ENCODE results near the gene EXOC2. TPM values are rescaled to one million over a fixed set of nuclear protein-coding genes. Genes with fewer than 3 reads are reported as not detected.

Gene EXOC2
- total RNA-seq, 1 donor from 2014 or later: 29.2 TPM

DNA sequence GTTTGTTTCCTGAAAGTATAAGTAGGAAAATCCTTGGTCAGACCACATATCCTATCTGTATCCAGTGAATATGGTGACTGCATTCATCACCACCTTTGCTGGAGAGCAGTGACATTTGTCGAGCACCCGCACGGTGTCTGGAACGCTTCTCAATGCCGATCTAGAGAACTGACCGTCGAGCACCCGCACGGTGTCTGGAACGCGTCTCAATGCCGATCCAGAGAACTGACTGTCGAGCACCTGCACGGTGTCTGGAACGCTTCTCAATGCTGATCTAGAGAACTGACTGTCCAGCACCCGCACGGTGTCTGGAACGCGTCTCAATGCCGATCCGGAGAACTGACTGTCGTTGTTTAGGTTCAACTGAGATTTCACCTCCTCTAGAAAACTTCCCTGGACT is 103.8 kb downstream of the EXOC2 start:
- DNase-seq (ENCODE audit: low read depth): no peak
- peaks cover 7% of the 10 kb centered on the region for H3K36me3 ChIP-seq (ENCODE audit: control insufficient read depth, insufficient read depth, low read length)
- FAIRE-seq: peak; percentile 68
- H3K27me3 ChIP-seq (ENCODE audit: control insufficient read depth, insufficient read depth, low read length): no peaks in the 10 kb centered on the region
- TF ChIP-seq, protein P1, sequence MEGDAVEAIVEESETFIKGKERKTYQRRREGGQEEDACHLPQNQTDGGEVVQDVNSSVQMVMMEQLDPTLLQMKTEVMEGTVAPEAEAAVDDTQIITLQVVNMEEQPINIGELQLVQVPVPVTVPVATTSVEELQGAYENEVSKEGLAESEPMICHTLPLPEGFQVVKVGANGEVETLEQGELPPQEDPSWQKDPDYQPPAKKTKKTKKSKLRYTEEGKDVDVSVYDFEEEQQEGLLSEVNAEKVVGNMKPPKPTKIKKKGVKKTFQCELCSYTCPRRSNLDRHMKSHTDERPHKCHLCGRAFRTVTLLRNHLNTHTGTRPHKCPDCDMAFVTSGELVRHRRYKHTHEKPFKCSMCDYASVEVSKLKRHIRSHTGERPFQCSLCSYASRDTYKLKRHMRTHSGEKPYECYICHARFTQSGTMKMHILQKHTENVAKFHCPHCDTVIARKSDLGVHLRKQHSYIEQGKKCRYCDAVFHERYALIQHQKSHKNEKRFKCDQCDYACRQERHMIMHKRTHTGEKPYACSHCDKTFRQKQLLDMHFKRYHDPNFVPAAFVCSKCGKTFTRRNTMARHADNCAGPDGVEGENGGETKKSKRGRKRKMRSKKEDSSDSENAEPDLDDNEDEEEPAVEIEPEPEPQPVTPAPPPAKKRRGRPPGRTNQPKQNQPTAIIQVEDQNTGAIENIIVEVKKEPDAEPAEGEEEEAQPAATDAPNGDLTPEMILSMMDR (IDR thresholded peaks at IDR 0.05; ENCODE audit: insufficient read depth, low read length, severe bottlenecking): no peak
- no peak overlapping the region for H3K4me3 ChIP-seq (ENCODE audit: low read depth, low read length)

DNA sequence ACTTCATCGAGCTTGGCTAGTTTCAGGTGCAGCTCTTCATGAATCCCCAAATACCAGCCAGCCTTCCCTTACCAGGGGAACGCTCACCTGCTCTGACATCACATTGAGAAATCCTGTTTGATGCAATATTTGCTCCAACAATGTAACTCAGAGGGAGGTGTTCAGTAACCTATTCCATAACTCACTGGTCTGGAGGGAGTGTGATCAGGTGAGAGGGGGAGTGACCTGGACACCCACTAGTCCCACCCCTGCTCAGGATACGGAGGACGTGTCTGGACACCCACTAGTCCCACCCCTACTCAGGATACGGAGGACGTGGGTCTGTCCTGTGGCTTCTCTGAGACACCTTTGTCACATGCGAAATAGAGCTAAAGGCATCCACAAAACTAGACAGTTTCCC is 106.4 kb downstream of the EXOC2 start:
- peaks cover 6% of the 10 kb centered on the region for H3K36me3 ChIP-seq (ENCODE audit: control insufficient read depth, insufficient read depth, low read length)

DNA sequence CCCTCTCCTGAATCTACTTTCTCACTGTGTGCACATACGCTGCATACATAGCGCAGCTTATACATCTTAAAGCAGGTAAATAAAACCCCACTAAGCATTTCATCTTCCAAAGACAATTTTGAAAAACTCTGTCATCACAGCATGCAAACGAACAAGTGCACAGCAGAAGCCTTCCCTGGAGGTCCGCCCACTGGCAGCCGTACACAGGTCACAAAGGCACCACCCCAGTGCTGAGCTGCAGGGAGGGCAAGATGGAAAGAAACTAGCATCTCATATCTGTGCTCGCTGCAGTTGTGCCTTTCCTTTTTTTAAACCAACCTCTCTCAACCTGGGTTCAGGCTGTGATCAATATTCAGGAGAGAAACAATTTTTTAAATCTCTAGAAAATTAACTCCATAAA is 109.3 kb downstream of the EXOC2 start:
- no peak overlapping the region for H3K4me3 ChIP-seq (ENCODE audit: low read depth, low read length)
- TF ChIP-seq, protein P1 (IDR thresholded peaks at IDR 0.05; ENCODE audit: insufficient read depth, low read length, severe bottlenecking): no peak
- DNase-seq (ENCODE audit: low read depth) (no peak), FAIRE-seq (no peak)
- no peaks in the 10 kb centered on the region for H3K27me3 ChIP-seq (ENCODE audit: control insufficient read depth, insufficient read depth, low read length)
- H3K36me3 ChIP-seq (ENCODE audit: control insufficient read depth, insufficient read depth, low read length): no peaks in the 10 kb centered on the region

More for the DNA sequence above, 106.4 kb downstream of the EXOC2 start:
- FAIRE-seq (peak; percentile 88), DNase-seq (ENCODE audit: low read depth) (peak; percentile 73)
- Histone ChIP-seq H3K4me3 (ENCODE audit: low read depth, low read length) (no peak overlapping the region), H3K27me3 (ENCODE audit: control insufficient read depth, insufficient read depth, low read length) (no peaks in the 10 kb centered on the region)
- TF ChIP-seq, protein P1 (IDR thresholded peaks at IDR 0.05; ENCODE audit: insufficient read depth, low read length, severe bottlenecking): no peak

DNA sequence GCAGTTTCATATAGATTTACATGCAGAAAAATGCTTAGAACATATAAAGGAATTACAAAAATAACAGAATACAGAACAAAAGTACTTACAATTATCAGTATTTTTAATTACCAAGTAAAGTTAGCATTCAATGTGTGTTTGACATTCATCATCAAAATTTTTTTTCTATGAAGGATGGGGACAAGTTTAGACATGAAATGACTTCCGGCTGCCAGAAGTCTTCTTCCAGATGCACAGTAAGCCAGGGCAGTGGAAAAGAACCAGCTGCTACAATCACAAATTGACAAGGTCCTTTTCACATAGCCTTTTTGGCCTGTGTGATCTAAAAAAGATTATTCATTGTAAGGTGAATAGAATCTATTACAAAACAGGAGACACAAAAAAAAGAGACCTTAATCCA is 109.8 kb downstream of the EXOC2 start:
- Histone ChIP-seq H3K27me3 (ENCODE audit: control insufficient read depth, insufficient read depth, low read length) (no peaks in the 10 kb centered on the region), H3K4me3 (ENCODE audit: low read depth, low read length) (no peak overlapping the region), H3K36me3 (ENCODE audit: control insufficient read depth, insufficient read depth, low read length) (no peaks in the 10 kb centered on the region)
- FAIRE-seq (no peak), DNase-seq (ENCODE audit: low read depth) (peak; percentile 81)
- TF ChIP-seq, protein P1 (IDR thresholded peaks at IDR 0.05; ENCODE audit: insufficient read depth, low read length, severe bottlenecking): no peak

DNA sequence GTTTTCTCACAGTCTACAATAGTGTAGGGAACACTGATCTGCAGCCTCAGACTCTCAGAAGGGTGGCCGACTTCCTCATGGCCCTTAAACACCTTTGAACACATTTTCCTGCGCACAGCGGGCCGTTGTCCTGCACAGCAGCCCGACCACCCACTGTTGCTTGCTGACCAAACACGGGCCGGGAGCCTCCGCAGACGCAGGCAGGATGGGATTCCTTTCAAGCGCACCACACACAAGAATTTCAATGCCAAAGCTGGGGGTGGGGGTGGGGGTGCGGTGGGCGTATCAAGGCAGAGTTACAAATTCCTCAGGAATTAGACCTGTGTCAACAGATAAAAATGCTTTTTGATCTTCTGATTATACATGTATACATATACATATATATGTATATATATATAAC is 110.6 kb downstream of the EXOC2 start:
- H3K4me3 ChIP-seq (ENCODE audit: low read depth, low read length): no peak overlapping the region
- DNase-seq (ENCODE audit: low read depth) (peak; percentile 19), FAIRE-seq (no peak)
- no peaks in the 10 kb centered on the region for H3K27me3 ChIP-seq (ENCODE audit: control insufficient read depth, insufficient read depth, low read length)
- TF ChIP-seq, protein P1 (IDR thresholded peaks at IDR 0.05; ENCODE audit: insufficient read depth, low read length, severe bottlenecking): no peak
- H3K36me3 ChIP-seq (ENCODE audit: control insufficient read depth, insufficient read depth, low read length): no peaks in the 10 kb centered on the region

DNA sequence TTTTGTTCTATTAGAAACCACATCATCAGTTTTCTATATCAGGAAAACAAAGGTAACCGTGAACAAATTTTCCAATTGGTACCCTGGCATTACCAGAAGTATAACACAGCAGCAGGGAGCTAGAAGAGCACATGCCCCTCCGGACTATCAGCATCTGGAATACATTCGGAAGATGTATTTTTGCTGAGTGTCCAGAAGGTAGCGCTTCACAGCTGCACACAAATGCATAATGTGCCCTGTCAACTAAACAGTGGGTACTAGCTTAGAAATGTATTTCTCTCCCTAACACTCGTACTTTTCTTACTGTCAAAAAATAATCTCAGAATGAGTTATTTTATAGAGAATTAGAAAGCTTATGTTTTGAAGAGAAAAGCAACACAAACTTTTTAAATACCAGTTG is 113.6 kb downstream of the EXOC2 start:
- no peak for FAIRE-seq
- no peak for DNase-seq (ENCODE audit: low read depth)
- Histone ChIP-seq H3K27me3 (ENCODE audit: control insufficient read depth, insufficient read depth, low read length) (no peaks in the 10 kb centered on the region), H3K4me3 (ENCODE audit: low read depth, low read length) (no peak overlapping the region), H3K36me3 (ENCODE audit: control insufficient read depth, insufficient read depth, low read length) (peaks cover 2% of the 10 kb centered on the region)
- TF ChIP-seq, protein P1 (IDR thresholded peaks at IDR 0.05; ENCODE audit: insufficient read depth, low read length, severe bottlenecking): no peak
